BLaER1 treated with 17β-estradiol and CSF1 and Interleukin-3, amounts not matched to agents 10 nM and 100 nM (cell line): ENCODE results near the gene FAM161A.
"Not testable (repeated sequence)": the region's sequence is repeated elsewhere in the genome, so short reads cannot be mapped to it uniquely, and the experiment has no call there.

Experiments
- H3K27ac ChIP-seq, 11 experiments: shearing (Covaris generic); formaldehyde crosslinking; 2 replicates each; pipeline ENCODE4 v1.8.1; 2022
- H3K27me3 ChIP-seq, 11 experiments: shearing (Covaris generic); formaldehyde crosslinking; 2 replicates each; pipeline ENCODE4 v1.8.1; 2022
- H3K36me3 ChIP-seq, 11 experiments: shearing (Covaris generic); formaldehyde crosslinking; 2 replicates each; pipeline ENCODE4 v1.8.1; 2022
- H3K4me1 ChIP-seq, 10 experiments: shearing (Covaris generic); formaldehyde crosslinking; 2 replicates each; pipeline ENCODE4 v1.8.1; 2022
- H3K4me2 ChIP-seq, 11 experiments: shearing (Covaris generic); formaldehyde crosslinking; 2 replicates each; pipeline ENCODE4 v1.8.1; 2022
- H3K4me3 ChIP-seq, 10 experiments: shearing (Covaris generic); formaldehyde crosslinking; 2 replicates each; pipeline ENCODE4 v1.8.1; 2022
- H3K9ac ChIP-seq, 11 experiments: shearing (Covaris generic); formaldehyde crosslinking; 2 replicates each; pipeline ENCODE4 v1.8.1; 2022
- H3K9me3 ChIP-seq, 11 experiments: shearing (Covaris generic); formaldehyde crosslinking; replicated peaks in 1 of 11; 2 replicates each; pipeline ENCODE4 v1.8.1; 2022
- H4K20me1 ChIP-seq, 11 experiments: shearing (Covaris generic); formaldehyde crosslinking; 2 replicates each; pipeline ENCODE4 v1.8.1; 2022
- Cebpa-rat ChIP-seq, 11 experiments: shearing (Covaris generic); IDR thresholded peaks; 2 replicates each; pipeline ENCODE4 v1.8.1; 2022

FAM161A gene

GRCh38 chr2:61814539-61815160 is 39.2 kb downstream of the FAM161A start:
- no peak overlapping the region for H3K4me2 ChIP-seq

GRCh38 chr2:61813314-61813713 is 40.5 kb downstream of the FAM161A start:
- not testable (repeated sequence) for H3K27ac ChIP-seq, H3K9me3 ChIP-seq, H3K36me3 ChIP-seq, H3K4me2 ChIP-seq, H3K27me3 ChIP-seq, H4K20me1 ChIP-seq, H3K4me3 ChIP-seq, H3K4me1 ChIP-seq, H3K9ac ChIP-seq

More at GRCh38 chr2:61814539-61815160, 39.2 kb downstream of the FAM161A start:
- Histone ChIP-seq H3K4me1 (no peaks in the 10 kb centered on the region; a peak in 1 of 20 replicates), H3K9ac (no peak overlapping the region), H3K27me3 (no peaks in the 10 kb centered on the region), H3K36me3 (no peaks in the 10 kb centered on the region), H3K9me3 (no peaks in the 10 kb centered on the region), H3K27ac (no peak overlapping the region), H3K4me3 (no peak overlapping the region), H4K20me1 (no peaks in the 10 kb centered on the region)
- TF ChIP-seq Cebpa-rat (IDR thresholded peaks at IDR 0.05): no peak

GRCh38 chr2:61811821-61812220 is 42.0 kb downstream of the FAM161A start:
- H3K9me3 ChIP-seq: no peaks in the 10 kb centered on the region
- no peak overlapping the region for H3K4me3 ChIP-seq
- H3K4me1 ChIP-seq: 0 out of 20 replicates have a peak, but pooled peaks cover 0 to 7% (median 0%) of the 10 kb centered on the region in 10 experiments
- no peaks in the 10 kb centered on the region for H3K27me3 ChIP-seq
- no peak for TF ChIP-seq Cebpa-rat (IDR thresholded peaks at IDR 0.05)
- no peaks in the 10 kb centered on the region; a peak in 1 of 22 replicates for H4K20me1 ChIP-seq
- no peak overlapping the region for H3K9ac ChIP-seq
- no peaks in the 10 kb centered on the region for H3K36me3 ChIP-seq
- H3K4me2 ChIP-seq: no peak overlapping the region
- H3K27ac ChIP-seq: no peak overlapping the region

- H3K27ac ChIP-seq: not testable (repeated sequence)
Measured at GRCh38 chr2:61810203-61810602, 43.7 kb downstream of the FAM161A start.

GRCh38 chr2:61808693-61809092 is 45.2 kb downstream of the FAM161A start:
- H4K20me1 ChIP-seq, H3K9ac ChIP-seq, H3K36me3 ChIP-seq, H3K4me1 ChIP-seq, H3K27ac ChIP-seq, H3K4me2 ChIP-seq, H3K4me3 ChIP-seq, H3K27me3 ChIP-seq, H3K9me3 ChIP-seq: not testable (repeated sequence)

More at GRCh38 chr2:61810203-61810602, 43.7 kb downstream of the FAM161A start:
- H3K4me2 ChIP-seq, H4K20me1 ChIP-seq, H3K27me3 ChIP-seq, H3K4me1 ChIP-seq, H3K9ac ChIP-seq, H3K36me3 ChIP-seq, H3K4me3 ChIP-seq, H3K9me3 ChIP-seq: not testable (repeated sequence)

GRCh38 chr2:61807036-61807757 is 46.7 kb downstream of the FAM161A start:
- Histone ChIP-seq H3K4me3 (no peak overlapping the region), H3K27ac (no peak overlapping the region), H3K9ac (no peak overlapping the region), H3K4me2 (no peak overlapping the region), H3K4me1 (0 out of 20 replicates have a peak, but pooled peaks cover 0 to 7% (median 0%) of the 10 kb centered on the region in 10 experiments), H3K9me3 (no peaks in the 10 kb centered on the region), H4K20me1 (no peaks in the 10 kb centered on the region; a peak in 1 of 22 replicates), H3K36me3 (no peaks in the 10 kb centered on the region), H3K27me3 (no peaks in the 10 kb centered on the region)
- no peak for TF ChIP-seq Cebpa-rat (IDR thresholded peaks at IDR 0.05)

- no peak overlapping the region for H3K4me3 ChIP-seq
- H3K9ac ChIP-seq: no peak overlapping the region
- no peaks in the 10 kb centered on the region for H4K20me1 ChIP-seq
- H3K9me3 ChIP-seq: no peaks in the 10 kb centered on the region
- H3K27ac ChIP-seq: no peak overlapping the region
- no peaks in the 10 kb centered on the region for H3K4me1 ChIP-seq
- H3K27me3 ChIP-seq: no peaks in the 10 kb centered on the region
- TF ChIP-seq Cebpa-rat (IDR thresholded peaks at IDR 0.05): no peak
- no peak overlapping the region for H3K4me2 ChIP-seq
- no peaks in the 10 kb centered on the region for H3K36me3 ChIP-seq
Measured at GRCh38 chr2:61802548-61802947, 51.3 kb downstream of the FAM161A start.

GRCh38 chr2:61799099-61799498 is 54.8 kb downstream of the FAM161A start:
- H3K27me3 ChIP-seq: no peaks in the 10 kb centered on the region
- H3K4me3 ChIP-seq: no peak overlapping the region
- no peaks in the 10 kb centered on the region for H3K9me3 ChIP-seq
- H3K27ac ChIP-seq: no peak overlapping the region
- no peak overlapping the region for H3K4me2 ChIP-seq
- H3K36me3 ChIP-seq: no peaks in the 10 kb centered on the region
- no peaks in the 10 kb centered on the region for H3K4me1 ChIP-seq
- no peaks in the 10 kb centered on the region for H4K20me1 ChIP-seq
- no peak overlapping the region for H3K9ac ChIP-seq
- TF ChIP-seq Cebpa-rat (IDR thresholded peaks at IDR 0.05): no peak

GRCh38 chr2:61797446-61797845 is 56.4 kb downstream of the FAM161A start:
- H3K9me3 ChIP-seq, H3K4me2 ChIP-seq, H3K4me3 ChIP-seq, H3K4me1 ChIP-seq, H4K20me1 ChIP-seq, H3K27me3 ChIP-seq, H3K27ac ChIP-seq, H3K36me3 ChIP-seq, H3K9ac ChIP-seq: not testable (repeated sequence)

- Histone ChIP-seq H4K20me1 (no peaks in the 10 kb centered on the region), H3K4me2 (no peak overlapping the region), H3K4me1 (peaks cover 0 to 5% (median 0%) of the 10 kb centered on the region in 10 experiments; a peak in 2 of 20 replicates), H3K27ac (no peak overlapping the region), H3K36me3 (no peaks in the 10 kb centered on the region), H3K4me3 (no peak overlapping the region), H3K9me3 (no peaks in the 10 kb centered on the region), H3K9ac (no peak overlapping the region), H3K27me3 (no peaks in the 10 kb centered on the region)
- TF ChIP-seq Cebpa-rat (IDR thresholded peaks at IDR 0.05): no peak
Measured at GRCh38 chr2:61795408-61795807, 58.5 kb downstream of the FAM161A start.
